Measurements from ENCODE around the gene UCKL1. TPM values are rescaled to one million over a fixed set of nuclear protein-coding genes. Genes with fewer than 3 reads are reported as not detected.

Gene UCKL1
- total RNA-seq, 1 experiment from 2014 or later: 47.4 TPM

GRCh38 chr20:63939061-63939935 is 16.9 kb downstream of the UCKL1 start:
- CTCF ChIA-PET: no interaction called here
- no peak overlapping the region for H3K4me3 ChIP-seq (ENCODE audit: low read depth in 2 of 2, low read length in 2 of 2)
- POLR2A ChIA-PET: no interaction called here
- no TSS peak for BruUV-seq (replicated peaks)
- DNase-seq (ENCODE audit: low read depth, low spot score): no peak
- no peaks in the 10 kb centered on the region for H3K9me3 ChIP-seq (ENCODE audit: control insufficient read depth, insufficient read depth, low read depth, low read length)
- H3K27me3 ChIP-seq (ENCODE audit: control insufficient read depth, insufficient read depth, low read length): no peaks in the 10 kb centered on the region
- H3K4me1 ChIP-seq (ENCODE audit: control insufficient read depth, insufficient read depth, low read length): peaks cover 6% of the 10 kb centered on the region
- TF ChIP-seq TCF7L2 (IDR thresholded peaks at IDR 0.05; ENCODE audit: low read depth, low read length): no peak
- no peak for TF ChIP-seq POLR2AphosphoS5 (IDR thresholded peaks at IDR 0.05; ENCODE audit: low read depth, low read length)
- TF ChIP-seq SIN3A (IDR thresholded peaks at IDR 0.05; ENCODE audit: borderline replicate concordance, insufficient read depth, low read depth, low read length): no peak
- TF ChIP-seq, protein P1, sequence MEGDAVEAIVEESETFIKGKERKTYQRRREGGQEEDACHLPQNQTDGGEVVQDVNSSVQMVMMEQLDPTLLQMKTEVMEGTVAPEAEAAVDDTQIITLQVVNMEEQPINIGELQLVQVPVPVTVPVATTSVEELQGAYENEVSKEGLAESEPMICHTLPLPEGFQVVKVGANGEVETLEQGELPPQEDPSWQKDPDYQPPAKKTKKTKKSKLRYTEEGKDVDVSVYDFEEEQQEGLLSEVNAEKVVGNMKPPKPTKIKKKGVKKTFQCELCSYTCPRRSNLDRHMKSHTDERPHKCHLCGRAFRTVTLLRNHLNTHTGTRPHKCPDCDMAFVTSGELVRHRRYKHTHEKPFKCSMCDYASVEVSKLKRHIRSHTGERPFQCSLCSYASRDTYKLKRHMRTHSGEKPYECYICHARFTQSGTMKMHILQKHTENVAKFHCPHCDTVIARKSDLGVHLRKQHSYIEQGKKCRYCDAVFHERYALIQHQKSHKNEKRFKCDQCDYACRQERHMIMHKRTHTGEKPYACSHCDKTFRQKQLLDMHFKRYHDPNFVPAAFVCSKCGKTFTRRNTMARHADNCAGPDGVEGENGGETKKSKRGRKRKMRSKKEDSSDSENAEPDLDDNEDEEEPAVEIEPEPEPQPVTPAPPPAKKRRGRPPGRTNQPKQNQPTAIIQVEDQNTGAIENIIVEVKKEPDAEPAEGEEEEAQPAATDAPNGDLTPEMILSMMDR (IDR thresholded peaks at IDR 0.05): no peak
- TF ChIP-seq, protein P2, sequence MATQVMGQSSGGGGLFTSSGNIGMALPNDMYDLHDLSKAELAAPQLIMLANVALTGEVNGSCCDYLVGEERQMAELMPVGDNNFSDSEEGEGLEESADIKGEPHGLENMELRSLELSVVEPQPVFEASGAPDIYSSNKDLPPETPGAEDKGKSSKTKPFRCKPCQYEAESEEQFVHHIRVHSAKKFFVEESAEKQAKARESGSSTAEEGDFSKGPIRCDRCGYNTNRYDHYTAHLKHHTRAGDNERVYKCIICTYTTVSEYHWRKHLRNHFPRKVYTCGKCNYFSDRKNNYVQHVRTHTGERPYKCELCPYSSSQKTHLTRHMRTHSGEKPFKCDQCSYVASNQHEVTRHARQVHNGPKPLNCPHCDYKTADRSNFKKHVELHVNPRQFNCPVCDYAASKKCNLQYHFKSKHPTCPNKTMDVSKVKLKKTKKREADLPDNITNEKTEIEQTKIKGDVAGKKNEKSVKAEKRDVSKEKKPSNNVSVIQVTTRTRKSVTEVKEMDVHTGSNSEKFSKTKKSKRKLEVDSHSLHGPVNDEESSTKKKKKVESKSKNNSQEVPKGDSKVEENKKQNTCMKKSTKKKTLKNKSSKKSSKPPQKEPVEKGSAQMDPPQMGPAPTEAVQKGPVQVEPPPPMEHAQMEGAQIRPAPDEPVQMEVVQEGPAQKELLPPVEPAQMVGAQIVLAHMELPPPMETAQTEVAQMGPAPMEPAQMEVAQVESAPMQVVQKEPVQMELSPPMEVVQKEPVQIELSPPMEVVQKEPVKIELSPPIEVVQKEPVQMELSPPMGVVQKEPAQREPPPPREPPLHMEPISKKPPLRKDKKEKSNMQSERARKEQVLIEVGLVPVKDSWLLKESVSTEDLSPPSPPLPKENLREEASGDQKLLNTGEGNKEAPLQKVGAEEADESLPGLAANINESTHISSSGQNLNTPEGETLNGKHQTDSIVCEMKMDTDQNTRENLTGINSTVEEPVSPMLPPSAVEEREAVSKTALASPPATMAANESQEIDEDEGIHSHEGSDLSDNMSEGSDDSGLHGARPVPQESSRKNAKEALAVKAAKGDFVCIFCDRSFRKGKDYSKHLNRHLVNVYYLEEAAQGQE (IDR thresholded peaks at IDR 0.05; ENCODE audit: insufficient read depth in 1 of 2, low read depth in 2 of 2, low read length in 1 of 2): no peak
- no peak overlapping the region for H3K27ac ChIP-seq (ENCODE audit: low read length)
- no peak for ATAC-seq
- in situ Hi-C loops (cut with HindIII; ENCODE audit: low pct_unique_long_range_greater_than_20kb, low sequenced_read_pairs) (no loop called here), intact Hi-C loops (cut with micrococcal nuclease; ENCODE audit: unreplicated experiment) (no loop called here)
- no peaks in the 10 kb centered on the region; the same call in 1 of the 2 replicates for H3K36me3 ChIP-seq (ENCODE audit: control insufficient read depth, insufficient read depth, low read length)

GRCh38 chr20:63937596-63937995 is 18.6 kb downstream of the UCKL1 start:
- Histone ChIP-seq H3K4me1 (ENCODE audit: control insufficient read depth, insufficient read depth, low read length) (peaks cover 3% of the 10 kb centered on the region), H3K36me3 (ENCODE audit: control insufficient read depth, insufficient read depth, low read length) (no peaks in the 10 kb centered on the region; the same call in 1 of the 2 replicates), H3K9me3 (ENCODE audit: control insufficient read depth, insufficient read depth, low read depth, low read length) (no peaks in the 10 kb centered on the region), H3K27ac (ENCODE audit: low read length) (no peak overlapping the region), H3K4me3 (ENCODE audit: low read depth in 2 of 2, low read length in 2 of 2) (no peak overlapping the region), H3K27me3 (ENCODE audit: control insufficient read depth, insufficient read depth, low read length) (no peaks in the 10 kb centered on the region)
- ChIA-PET CTCF (no interaction called here), POLR2A (interaction anchor here (0.5 kb wide), 1 partner anchor 20 kb away, joined by 4 read pairs; no protein-coding TSS in a partner anchor)
- in situ Hi-C loops (cut with HindIII; ENCODE audit: low pct_unique_long_range_greater_than_20kb, low sequenced_read_pairs) (no loop called here), intact Hi-C loops (cut with micrococcal nuclease; ENCODE audit: unreplicated experiment) (no loop called here)
- no peak for ATAC-seq
- DNase-seq (ENCODE audit: low read depth, low spot score): no peak
- no TSS peak for BruUV-seq (replicated peaks)
- TF ChIP-seq, protein P2 (IDR thresholded peaks at IDR 0.05; ENCODE audit: insufficient read depth in 1 of 2, low read depth in 2 of 2, low read length in 1 of 2): no peak
- TF ChIP-seq SIN3A (IDR thresholded peaks at IDR 0.05; ENCODE audit: borderline replicate concordance, insufficient read depth, low read depth, low read length) (no peak), TCF7L2 (IDR thresholded peaks at IDR 0.05; ENCODE audit: low read depth, low read length) (no peak), POLR2AphosphoS5 (IDR thresholded peaks at IDR 0.05; ENCODE audit: low read depth, low read length) (no peak)
- TF ChIP-seq, protein P1 (IDR thresholded peaks at IDR 0.05): no peak
